Endothelial cell of umbilical vein (primary cell): Measurements from ENCODE around the gene CACNA2D3. TPM values are rescaled to one million over a fixed set of nuclear protein-coding genes. Genes with fewer than 3 reads are reported as not detected.

ENCODE experiments used
- BruUV-seq: library from RNA; stranded (reverse); fragments of 400-500 nt; replicated peaks from 2 replicates; lab custom pipeline; 2021; lab: Mats Ljungman, UMichigan
- CTCF ChIA-PET: fragments of 300-600, 350-600 bp; sonication (Branson Sonifier 250); formaldehyde crosslinking; loops from one replicate; lab custom pipeline; 2021; ENCODE audit warnings: antibody characterized with exemption, inconsistent platforms; lab: Charles Lee
- POLR2A ChIA-PET: fragments of 300-600, 350-600 bp; sonication (Branson Sonifier 250); formaldehyde crosslinking; loops from one replicate; lab custom pipeline; 2021; ENCODE audit warnings: antibody characterized with exemption, inconsistent platforms; lab: Charles Lee
- DNase-seq: peaks from one replicate; pipeline ENCODE4 v3.0.0-alpha.2; 2011; ENCODE audit warnings: low read depth, low spot score
- FAIRE-seq: peaks from 2 replicates; lab custom pipeline; 2011; peaks lifted over from hg19 to GRCh38; lab: Jason Lieb, UNC
- H2AFZ ChIP-seq: 2 replicates; pipeline ENCODE4 v1.6.0; 2012; ENCODE audit warnings: low read depth, low read length, control low read depth, inconsistent platforms
- H3K27ac ChIP-seq: 2 replicates; pipeline ENCODE4 v1.5.1; 2011; ENCODE audit warnings: low read depth, mild to moderate bottlenecking, control low read depth, low read length, moderate library complexity; ENCODE audit not compliant: insufficient read depth
- H3K27me3 ChIP-seq, 2 experiments: 2 replicates each; pipeline versions ENCODE4 v1.6.0 to v1.6.1; 2011; ENCODE audit warnings: low read length in 2 of 2, mixed read lengths in 1 of 2; ENCODE audit not compliant: control insufficient read depth in 2 of 2, insufficient read depth in 2 of 2
- H3K36me3 ChIP-seq, 2 experiments: 2 replicates in 1 of 2; 3 replicates in 1 of 2; pipeline ENCODE4 v1.5.1; 2011; ENCODE audit warnings: low read length in 2 of 2, mild to moderate bottlenecking in 1 of 2, moderate library complexity in 1 of 2; ENCODE audit not compliant: control insufficient read depth in 2 of 2, insufficient read depth in 2 of 2; ENCODE audit errors: extremely low read depth in 1 of 2
- H3K4me1 ChIP-seq: 3 replicates; pipeline ENCODE4 v1.5.1; 2011; ENCODE audit warnings: mild to moderate bottlenecking, low read length; ENCODE audit not compliant: control insufficient read depth, insufficient read depth; ENCODE audit errors: extremely low read depth
- H3K4me2 ChIP-seq: 2 replicates; pipeline ENCODE4 v1.6.1; 2011; ENCODE audit warnings: low read length, control low read depth, mixed read lengths; ENCODE audit not compliant: insufficient read depth
- H3K4me3 ChIP-seq, 3 experiments: fragments of 200-600 bp in 1 of 3; sonication (generic), shearing (Covaris generic) in 1 of 3; replicated peaks in 1 of 3; 2 replicates each; pipeline ENCODE4 v1.5.1; 2011 to 2016; ENCODE audit warnings: control low read depth in 3 of 3, low read length in 3 of 3, mild to moderate bottlenecking in 2 of 3, inconsistent platforms in 1 of 3, low read depth in 1 of 3, moderate library complexity in 1 of 3; ENCODE audit not compliant: insufficient read depth in 1 of 3
- H3K79me2 ChIP-seq: 2 replicates; pipeline ENCODE4 v1.6.0; 2012; ENCODE audit warnings: low read length, inconsistent platforms; ENCODE audit not compliant: control insufficient read depth, insufficient read depth
- H3K9ac ChIP-seq: replicated peaks from 2 replicates; pipeline ENCODE3; 2011; ENCODE audit warnings: low read length, control low read depth; ENCODE audit not compliant: insufficient read depth; ENCODE audit errors: extremely low read depth
- H3K9me1 ChIP-seq: replicated peaks from 3 replicates; pipeline ENCODE4 v1.6.0; 2011; ENCODE audit warnings: mild to moderate bottlenecking, low read length; ENCODE audit not compliant: control insufficient read depth, insufficient read depth; ENCODE audit errors: extremely low read depth
- H3K9me3 ChIP-seq: replicated peaks from 2 replicates; pipeline ENCODE4 v1.5.1; 2012; ENCODE audit warnings: low read length, inconsistent platforms; ENCODE audit not compliant: control insufficient read depth, insufficient read depth
- H4K20me1 ChIP-seq: replicated peaks from 2 replicates; pipeline ENCODE3; 2011; ENCODE audit warnings: mild to moderate bottlenecking, low read length; ENCODE audit not compliant: control insufficient read depth, insufficient read depth; ENCODE audit errors: extremely low read depth
- CTCF ChIP-seq, 2 donors: IDR thresholded peaks; 1 replicate in 1 of 2; 2 replicates in 1 of 2; pipeline ENCODE4 v1.5.1; 2011; ENCODE audit warnings: low read length in 2 of 2, mild to moderate bottlenecking in 2 of 2, moderate library complexity in 2 of 2, control low read depth in 1 of 2, inconsistent platforms in 1 of 2, low read depth in 1 of 2; ENCODE audit not compliant: insufficient read depth in 1 of 2; ENCODE audit errors: extremely low read depth in 1 of 2
- EZH2 ChIP-seq: IDR thresholded peaks from 2 replicates; pipeline ENCODE4 v1.6.1; 2012; ENCODE audit warnings: borderline replicate concordance, low read depth, mild to moderate bottlenecking, moderate library complexity, low read length, inconsistent platforms; ENCODE audit not compliant: severe bottlenecking
- FOS ChIP-seq: IDR thresholded peaks from 2 replicates; pipeline ENCODE4 v1.6.1; 2011; ENCODE audit warnings: mild to moderate bottlenecking, low read length, moderate library complexity, borderline replicate concordance; ENCODE audit not compliant: insufficient read depth
- GATA2 ChIP-seq: IDR thresholded peaks from 2 replicates; pipeline ENCODE4 v1.7.0; 2011; ENCODE audit warnings: low read depth, mild to moderate bottlenecking, moderate library complexity, mixed read lengths, low read length; ENCODE audit not compliant: insufficient read length, insufficient read depth
- JUN ChIP-seq: IDR thresholded peaks from 2 replicates; pipeline ENCODE4 v1.6.1; 2011; ENCODE audit warnings: borderline replicate concordance, low read depth; ENCODE audit not compliant: insufficient read length, insufficient read depth
- MAX ChIP-seq: IDR thresholded peaks from 2 replicates; pipeline ENCODE4 v1.6.1; 2011; ENCODE audit not compliant: insufficient read depth, insufficient read length
- MYC ChIP-seq: IDR thresholded peaks from one replicate; pipeline ENCODE4 v1.6.1; 2011; ENCODE audit warnings: mild to moderate bottlenecking, low read depth, low read length
- POLR2A ChIP-seq: IDR thresholded peaks from 2 replicates; pipeline ENCODE4 v1.6.1; 2012; ENCODE audit warnings: low read depth, mild to moderate bottlenecking, control low read depth, low read length
- POLR2AphosphoS5 ChIP-seq: IDR thresholded peaks from 2 replicates; pipeline ENCODE4 v1.6.1; 2012; ENCODE audit warnings: low read depth, mild to moderate bottlenecking, control low read depth, low read length, moderate library complexity; ENCODE audit not compliant: insufficient read depth
- dilution Hi-C: fragments of 300-500 bp; cut with MboI; formaldehyde crosslinking; loops from one replicate; pipeline ENCODE4 v1.15.0; 2019; ENCODE audit warnings: low sequenced_read_pairs; ENCODE audit not compliant: extremely low pct_ligation_motif_present
- intact Hi-C: fragments of 100-400 bp; cut with micrococcal nuclease; formaldehyde crosslinking; loops from one replicate; pipeline ENCODE4 v1.10.0; 2022
- polyA plus RNA-seq, 4 experiments: library from polyadenylated mRNA; depleted of rRNA in 3 of 4; stranded (reverse) in 3 of 4; unstranded in 1 of 4; fragments of >200 nt; gene quantifications; 2 replicates each; pipeline versions ENCODE4 v1.2.1 to v1.2.3, GENCODE V29; 2011 to 2012; ENCODE audit warnings: missing spikeins in 1 of 4
- total RNA-seq: library from RNA; stranded (reverse); gene quantifications from 2 replicates; pipeline ENCODE4 v1.2.3, GENCODE V29; 2021

Gene CACNA2D3
- total and polyA plus RNA-seq, 2 donors (not counting 3 experiments of a cell fraction or from before 2014, with no cell fraction given): not detected

GRCh38 chr3:54878145-54878544, 755.8 kb downstream of the CACNA2D3 start:
- no peak for TF ChIP-seq MYC
- no peak for TF ChIP-seq FOS
- TF ChIP-seq CTCF (IDR thresholded peaks at IDR 0.05; ENCODE audit: extremely low read depth in 1 of 2, insufficient read depth in 1 of 2, low read depth in 1 of 2, low read length in 2 of 2): no peak
- no peak for TF ChIP-seq POLR2A
- TF ChIP-seq JUN: no peak
- no peak for TF ChIP-seq POLR2AphosphoS5
- TF ChIP-seq EZH2: no peak
- TF ChIP-seq MAX: no peak
- no peak for TF ChIP-seq GATA2
- ChIA-PET CTCF (no interaction called here), POLR2A (no interaction called here)
- no peak overlapping the region for H3K9ac ChIP-seq
- FAIRE-seq (no peak), DNase-seq (no peak)
- no peak overlapping the region for H3K4me3 ChIP-seq
- no peak overlapping the region for H2AFZ ChIP-seq
- no TSS peak for BruUV-seq
- H4K20me1 ChIP-seq: no peaks in the 10 kb centered on the region
- H3K27ac ChIP-seq: no peak overlapping the region
- dilution Hi-C loops (no loop called here), intact Hi-C loops (no loop called here)
- no peak overlapping the region for H3K4me2 ChIP-seq
- peaks cover 6% of the 10 kb centered on the region for H3K9me3 ChIP-seq
- no peaks in the 10 kb centered on the region for H3K9me1 ChIP-seq
- H3K27me3 ChIP-seq: no peaks in the 10 kb centered on the region
- no peaks in the 10 kb centered on the region for H3K4me1 ChIP-seq
- H3K79me2 ChIP-seq: no peaks in the 10 kb centered on the region
- no peaks in the 10 kb centered on the region for H3K36me3 ChIP-seq
